Esophagus muscularis mucosa (tissue), 4 donors: ENCODE measurements around the gene HS6ST1. TPM values are rescaled to one million over a fixed set of nuclear protein-coding genes. Genes with fewer than 3 reads are reported as not detected.
A peak's percentile ranks its signal among the peaks of the same experiment; 100 is the strongest.

ENCODE experiments used
- DNase-seq: peaks from one replicate; pipeline ENCODE4 v3.0.0-alpha.2; 2017; ENCODE audit errors: extremely low spot score
- H3K27ac ChIP-seq, 4 donors: fragments of 200-600 bp; sonication (generic); replicated peaks in 1 of 4; 1 replicate in 3 of 4; 2 replicates in 1 of 4; pipeline ENCODE4 v1.5.1; 2016 to 2019; ENCODE audit warnings: mild to moderate bottlenecking in 1 of 4
- H3K27me3 ChIP-seq, 4 donors: fragments of 200-600 bp; sonication (generic); one replicate each; pipeline versions ENCODE4 v1.5.1 to v1.6.0; 2016 to 2019
- H3K36me3 ChIP-seq, 4 donors: fragments of 200-600 bp; sonication (generic); one replicate each; pipeline ENCODE4 v1.5.1; 2016 to 2019
- H3K4me1 ChIP-seq, 4 donors: fragments of 200-600 bp; sonication (generic); one replicate each; pipeline ENCODE4 v1.5.1; 2016 to 2019
- H3K4me3 ChIP-seq, 4 donors: fragments of 200-600 bp; sonication (generic); 1 replicate in 2 of 4; 2 replicates in 2 of 4; pipeline ENCODE4 v1.5.1; 2016 to 2019; ENCODE audit warnings: mild to moderate bottlenecking in 4 of 4, moderate library complexity in 1 of 4
- H3K9me3 ChIP-seq, 4 donors: fragments of 200-600 bp; sonication (generic); 1 replicate in 3 of 4; 2 replicates in 1 of 4; pipeline ENCODE4 v1.5.1; 2016 to 2019
- CTCF ChIP-seq, 3 experiments: fragments of 200-600 bp in 2 of 3; fragments of 450-650 bp in 1 of 3; sonication (generic) in 2 of 3; IDR thresholded peaks; one replicate each; pipeline ENCODE4 v1.5.1; 2017 to 2019; ENCODE audit warnings: antibody characterized with exemption in 3 of 3, mild to moderate bottlenecking in 2 of 3, moderate library complexity in 1 of 3
- EP300 ChIP-seq: sonication (generic); formaldehyde crosslinking; IDR thresholded peaks from one replicate; pipeline ENCODE4 v1.6.1; 2017; ENCODE audit warnings: antibody characterized with exemption
- POLR2A ChIP-seq: fragments of 450-650 bp; IDR thresholded peaks from one replicate; pipeline ENCODE4 v1.6.1; 2017; ENCODE audit warnings: antibody characterized with exemption, moderate library complexity, mild to moderate bottlenecking, low read depth
- POLR2AphosphoS5 ChIP-seq, 2 donors: sonication (generic); formaldehyde crosslinking; IDR thresholded peaks; one replicate each; pipeline ENCODE4 v1.6.1; 2017; ENCODE audit warnings: antibody characterized with exemption in 2 of 2
- WGBS: methylation state at CpG from one replicate; pipeline ENCODE4 v1.1.5; 2018; 5-methylcytosine and 5-hydroxymethylcytosine counted together
- intact Hi-C: fragments of 100-400 bp; cut with DNase I; formaldehyde crosslinking; loops from one replicate; pipeline ENCODE4 v1.15.1; 2023
- total RNA-seq, 4 donors: library from RNA; depleted of rRNA; stranded (reverse); fragments of >200 nt; gene quantifications; one replicate each; pipeline versions ENCODE4 v1.1.0 to v1.2.1, GENCODE V29; 2016

Gene HS6ST1
- total RNA-seq, 4 donors from 2014 or later, result 17.4 to 62.2 (median 38.5) TPM

GRCh38 chr2:128356127-128356526 is 37.5 kb upstream of the HS6ST1 start:
- no peaks in the 10 kb centered on the region for H3K27me3 ChIP-seq
- no peak overlapping the region for H3K4me3 ChIP-seq
- intact Hi-C loops, result no loop called here
- WGBS, result 86% methylated on average over 2 of the region's 2 CpGs
- no peaks in the 10 kb centered on the region for H3K36me3 ChIP-seq
- DNase-seq, result peak; percentile 4
- peaks cover 0 to 5% (median 2%) of the 10 kb centered on the region in 4 donors for H3K9me3 ChIP-seq
- H3K27ac ChIP-seq, result no peak overlapping the region
- H3K4me1 ChIP-seq, result peaks cover 0 to under 1% (median 0%) of the 10 kb centered on the region in 4 donors
- TF ChIP-seq POLR2A, result no peak
- no peak for TF ChIP-seq EP300

GRCh38 chr2:128354726-128355470 is 36.2 kb upstream of the HS6ST1 start:
- H3K9me3 ChIP-seq, result peaks cover 0 to 5% (median 2%) of the 10 kb centered on the region in 4 donors
- peaks cover 0 to 4% (median under 1%) of the 10 kb centered on the region in 4 donors for H3K4me1 ChIP-seq
- intact Hi-C loops, result no loop called here
- H3K36me3 ChIP-seq, result no peaks in the 10 kb centered on the region
- no peak overlapping the region for H3K27ac ChIP-seq
- H3K4me3 ChIP-seq, result no peak overlapping the region
- H3K27me3 ChIP-seq, result no peaks in the 10 kb centered on the region
- DNase-seq, result peak; percentile 42
- TF ChIP-seq CTCF (IDR thresholded peaks at IDR 0.05) (no peak), EP300 (no peak), POLR2A (no peak), POLR2AphosphoS5 (IDR thresholded peaks at IDR 0.05) (no peak)
- 88% methylated on average over 6 of the region's 6 CpGs for WGBS

GRCh38 chr2:128354161-128354560 is 35.5 kb upstream of the HS6ST1 start:
- H3K27ac ChIP-seq, result no peak overlapping the region
- intact Hi-C loops, result no loop called here
- H3K27me3 ChIP-seq, result no peaks in the 10 kb centered on the region
- WGBS, result 89% methylated on average over 5 of the region's 5 CpGs
- peaks cover 0 to 5% (median 2%) of the 10 kb centered on the region in 4 donors for H3K9me3 ChIP-seq
- TF ChIP-seq CTCF (IDR thresholded peaks at IDR 0.05), result no peak
- peaks cover 0 to 10% (median 8%) of the 10 kb centered on the region in 4 donors for H3K4me1 ChIP-seq
- no peaks in the 10 kb centered on the region for H3K36me3 ChIP-seq
- DNase-seq, result peak; percentile 21
- H3K4me3 ChIP-seq, result no peak overlapping the region

- Histone ChIP-seq H3K36me3 (no peaks in the 10 kb centered on the region), H3K4me1 (peaks cover 21 to 38% (median 37%) of the 10 kb centered on the region in 4 donors), H3K27me3 (no peaks in the 10 kb centered on the region), H3K9me3 (peaks cover 0 to 5% (median 2%) of the 10 kb centered on the region in 4 donors), H3K4me3 (no peak overlapping the region), H3K27ac (no peak overlapping the region)
- TF ChIP-seq CTCF (IDR thresholded peaks at IDR 0.05) (no peak), POLR2A (no peak), POLR2AphosphoS5 (IDR thresholded peaks at IDR 0.05) (no peak), EP300 (no peak)
- intact Hi-C loops, result no loop called here
- peak; percentile 53 for DNase-seq
- WGBS, result 53% methylated on average over 1 of the region's 1 CpG
Measured at GRCh38 chr2:128350736-128351135, 32.1 kb upstream of the HS6ST1 start.

GRCh38 chr2:128348701-128349100 is 30.0 kb upstream of the HS6ST1 start:
- intact Hi-C loops, result no loop called here

More at GRCh38 chr2:128348701-128349100, 30.0 kb upstream of the HS6ST1 start:
- 53% methylated on average over 5 of the region's 5 CpGs for WGBS
- Histone ChIP-seq H3K36me3 (no peaks in the 10 kb centered on the region), H3K27me3 (no peaks in the 10 kb centered on the region), H3K9me3 (peaks cover 0 to 5% (median 3%) of the 10 kb centered on the region in 4 donors), H3K4me3 (no peak overlapping the region), H3K27ac (peak overlapping the region; percentile 68 to 82 (median 76)), H3K4me1 (peaks cover 21 to 38% (median 37%) of the 10 kb centered on the region in 4 donors)
- no peak for TF ChIP-seq EP300
- peak; percentile 57 for DNase-seq
